H9 (cell line): ENCODE measurements around the gene ESPNL. TPM values are rescaled to one million over a fixed set of nuclear protein-coding genes. Genes with fewer than 3 reads are reported as not detected.

ENCODE experiments used
- DNase-seq: peaks from one replicate; pipeline ENCODE4 v3.0.0-alpha.2; 2017
- H2AFZ ChIP-seq: one replicate; pipeline ENCODE4 v1.6.1; 2013; ENCODE audit warnings: mild to moderate bottlenecking, low read length, control low read depth, moderate library complexity
- H2AK5ac ChIP-seq: 2 replicates; pipeline ENCODE4 v1.6.1; 2013; ENCODE audit warnings: low read length, control low read depth, mixed read lengths; ENCODE audit not compliant: insufficient read length
- H2BK120ac ChIP-seq: one replicate; pipeline ENCODE4 v1.6.1; 2013; ENCODE audit warnings: low read depth, mild to moderate bottlenecking, low read length, control low read depth, inconsistent platforms; ENCODE audit not compliant: poor library complexity, severe bottlenecking
- H2BK12ac ChIP-seq: 2 replicates; pipeline ENCODE4 v1.6.1; 2013; ENCODE audit warnings: low read length, control low read depth, mixed read lengths, low read depth; ENCODE audit not compliant: insufficient read length
- H2BK15ac ChIP-seq: 2 replicates; pipeline ENCODE4 v1.6.1; 2013; ENCODE audit warnings: low read depth, low read length, control low read depth
- H2BK20ac ChIP-seq: one replicate; pipeline ENCODE4 v1.6.1; 2013; ENCODE audit warnings: low read depth, mild to moderate bottlenecking, low read length, control low read depth, inconsistent platforms; ENCODE audit not compliant: poor library complexity, severe bottlenecking
- H2BK5ac ChIP-seq: 2 replicates; pipeline ENCODE4 v1.6.1; 2013; ENCODE audit warnings: low read length, control low read depth, mixed read lengths; ENCODE audit not compliant: insufficient read length
- H3K14ac ChIP-seq: 2 replicates; pipeline ENCODE4 v1.6.1; 2013; ENCODE audit warnings: low read length, control low read depth; ENCODE audit not compliant: insufficient read depth
- H3K18ac ChIP-seq: 2 replicates; pipeline ENCODE4 v1.6.1; 2013; ENCODE audit warnings: low read depth, mild to moderate bottlenecking, mixed read lengths, low read length, control low read depth; ENCODE audit not compliant: insufficient read length
- H3K23ac ChIP-seq: 2 replicates; pipeline ENCODE4 v1.6.1; 2013; ENCODE audit warnings: low read length, control low read depth, mixed read lengths, low read depth; ENCODE audit not compliant: insufficient read length
- H3K23me2 ChIP-seq: 2 replicates; pipeline ENCODE4 v1.6.1; 2013; ENCODE audit warnings: low read depth, mild to moderate bottlenecking, mixed read lengths, low read length, control low read depth; ENCODE audit not compliant: insufficient read length, poor library complexity, severe bottlenecking
- H3K27ac ChIP-seq: 2 replicates; pipeline ENCODE4 v1.5.1; 2013; ENCODE audit warnings: low read length, control low read depth, mixed read lengths, low read depth; ENCODE audit not compliant: insufficient read length
- H3K27me3 ChIP-seq: 2 replicates; pipeline ENCODE4 v1.6.1; 2013; ENCODE audit warnings: low read length, control low read depth, inconsistent platforms; ENCODE audit not compliant: insufficient read depth
- H3K4ac ChIP-seq: 2 replicates; pipeline ENCODE4 v1.6.1; 2013; ENCODE audit warnings: low read depth, mild to moderate bottlenecking, control low read depth, inconsistent platforms, low read length, moderate library complexity
- H3K4me1 ChIP-seq: 2 replicates; pipeline ENCODE4 v1.6.1; 2013; ENCODE audit warnings: low read length, control low read depth, inconsistent platforms; ENCODE audit not compliant: insufficient read depth
- H3K4me2 ChIP-seq: 2 replicates; pipeline ENCODE4 v1.6.1; 2013; ENCODE audit warnings: low read length, control low read depth, mixed read lengths; ENCODE audit not compliant: insufficient read length, insufficient read depth
- H3K56ac ChIP-seq: 2 replicates; pipeline ENCODE4 v1.6.1; 2013; ENCODE audit warnings: low read depth, mild to moderate bottlenecking, mixed read lengths, low read length, control low read depth; ENCODE audit not compliant: insufficient read length
- H3K79me1 ChIP-seq: 2 replicates; pipeline ENCODE4 v1.6.1; 2013; ENCODE audit warnings: low read depth, mild to moderate bottlenecking, moderate library complexity, low read length, control low read depth, inconsistent platforms; ENCODE audit not compliant: insufficient read depth, poor library complexity, severe bottlenecking
- H3K79me2 ChIP-seq: 2 replicates; pipeline ENCODE4 v1.6.1; 2013; ENCODE audit warnings: low read length, control low read depth, inconsistent platforms; ENCODE audit not compliant: insufficient read depth
- H3K9ac ChIP-seq: 2 replicates; pipeline ENCODE4 v1.6.1; 2013; ENCODE audit warnings: low read length, control low read depth, mixed read lengths; ENCODE audit not compliant: insufficient read length; ENCODE audit errors: extremely low read depth
- H3K9me3 ChIP-seq: one replicate; pipeline ENCODE4 v1.6.1; 2013; ENCODE audit warnings: low read depth, low read length, inconsistent platforms; ENCODE audit not compliant: control insufficient read depth
- H3T11ph ChIP-seq: one replicate; pipeline ENCODE4 v1.6.1; 2013; ENCODE audit warnings: mild to moderate bottlenecking, low read length, control low read depth, inconsistent platforms
- H4K20me1 ChIP-seq: one replicate; pipeline ENCODE4 v1.6.1; 2013; ENCODE audit not compliant: control insufficient read depth, insufficient read length, insufficient read depth
- H4K5ac ChIP-seq: 2 replicates; pipeline ENCODE4 v1.6.1; 2013; ENCODE audit warnings: low read depth, mild to moderate bottlenecking, mixed read lengths, low read length, control low read depth; ENCODE audit not compliant: insufficient read length
- H4K8ac ChIP-seq: replicated peaks from 2 replicates; pipeline ENCODE4 v1.6.1; 2013; ENCODE audit warnings: low read length, control low read depth, mixed read lengths, low read depth; ENCODE audit not compliant: insufficient read length
- H4K91ac ChIP-seq: 2 replicates; pipeline ENCODE4 v1.6.1; 2013; ENCODE audit warnings: low read depth, mild to moderate bottlenecking, moderate library complexity, mixed read lengths, low read length, control low read depth; ENCODE audit not compliant: insufficient read length
- H3K27ac Mint-ChIP-seq, 3 experiments: 2 replicates in 2 of 3; 3 replicates in 1 of 3; pipeline ENCODE4 v1.8.0; 2020 to 2021; ENCODE audit warnings: mixed read lengths in 3 of 3, mild to moderate bottlenecking in 1 of 3, moderate library complexity in 1 of 3
- H3K27me3 Mint-ChIP-seq: 2 replicates; pipeline ENCODE4 v1.8.0; 2021; ENCODE audit warnings: low read depth, mild to moderate bottlenecking, moderate library complexity, mixed read lengths
- H3K36me3 Mint-ChIP-seq, 3 experiments: 2 replicates in 2 of 3; 3 replicates in 1 of 3; pipeline ENCODE4 v1.8.0; 2020 to 2021; ENCODE audit warnings: low read depth in 3 of 3, mixed read lengths in 3 of 3; ENCODE audit not compliant: insufficient read depth in 1 of 3
- H3K4me1 Mint-ChIP-seq, 2 experiments: 2 replicates each; pipeline ENCODE4 v1.8.0; 2020; ENCODE audit warnings: mixed read lengths in 2 of 2
- H3K4me3 Mint-ChIP-seq, 2 experiments: 2 replicates in 1 of 2; 3 replicates in 1 of 2; pipeline ENCODE4 v1.8.0; 2020 to 2021; ENCODE audit warnings: mild to moderate bottlenecking in 2 of 2, mixed read lengths in 2 of 2, moderate library complexity in 1 of 2
- H3K9me3 Mint-ChIP-seq, 2 experiments: 2 replicates in 1 of 2; 3 replicates in 1 of 2; pipeline ENCODE4 v1.8.0; 2020; ENCODE audit warnings: mild to moderate bottlenecking in 2 of 2, mixed read lengths in 2 of 2, moderate library complexity in 1 of 2
- WGBS: extraction: QIAGEN DNeasy Blood & Tissue Kit; methylation state at CpG from one replicate; pipeline ENCODE4 v1.1.7; 2013; ENCODE audit warnings: missing lambda C conversion rate, low lambda C conversion rate, mixed read lengths; ENCODE audit not compliant: insufficient read length; ENCODE audit errors: extremely low coverage; 5-methylcytosine and 5-hydroxymethylcytosine counted together
- total RNA-seq: library from RNA; stranded (reverse); gene quantifications from 2 replicates; pipeline ENCODE4 v1.2.1, GENCODE V29; 2021
- TF ChIP-seq, protein P1 (sequence below): fragments of 200-600 bp; sonication (generic); conservative IDR thresholded peaks from 3 replicates; pipeline ENCODE4 v1.8.0; 2021; ENCODE audit warnings: antibody characterized with exemption, mild to moderate bottlenecking

Gene ESPNL
- total RNA-seq, 1 experiment from 2014 or later, result 0.17 TPM

DNA sequence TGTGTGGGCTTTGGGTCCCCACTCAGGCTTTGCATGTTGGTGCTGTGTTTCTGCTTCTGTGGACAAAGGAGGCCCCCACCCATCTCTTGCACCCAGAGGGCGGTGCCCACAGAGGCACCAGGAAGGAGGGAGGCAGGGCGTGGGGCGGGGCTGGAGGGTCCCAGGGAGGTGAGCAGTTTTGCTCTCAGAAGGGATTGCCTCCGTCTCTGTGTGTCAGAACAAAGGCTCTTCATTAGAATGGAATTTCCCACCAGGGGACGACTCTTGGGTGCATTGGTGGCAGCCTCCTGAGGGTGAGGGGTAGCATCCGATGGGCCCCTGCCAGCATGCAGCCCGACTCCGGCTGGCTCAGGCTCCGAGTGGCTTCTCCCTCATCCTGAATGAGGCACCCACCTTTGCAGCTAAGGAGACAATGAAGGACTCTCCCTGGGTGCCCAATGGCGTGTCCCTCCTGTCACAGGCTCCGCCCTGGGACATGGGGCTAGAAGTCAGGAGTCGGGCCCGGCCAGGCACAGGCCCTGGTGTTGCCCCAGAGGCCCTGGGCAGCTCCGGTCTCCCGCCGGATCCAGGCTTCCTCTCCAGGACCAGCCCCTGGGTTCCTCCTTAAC is 51.6 kb downstream of the ESPNL start:
- Histone ChIP-seq H3K23me2 (no peaks in the 10 kb centered on the region), H2BK20ac (no peak overlapping the region), H3K56ac (no peak overlapping the region), H3K4ac (no peak overlapping the region), H3K4me2 (no peak overlapping the region), H3K4me1 (no peaks in the 10 kb centered on the region), H3K27me3 (no peaks in the 10 kb centered on the region), H4K91ac (no peak overlapping the region), H3K9ac (no peak overlapping the region), H3K14ac (no peak overlapping the region), H4K5ac (no peak overlapping the region), H2AFZ (no peak overlapping the region), H2BK120ac (no peak overlapping the region), H2BK15ac (no peak overlapping the region), H2BK5ac (no peak overlapping the region), H2BK12ac (no peak overlapping the region), H3K27ac (no peak overlapping the region), H3K9me3 (no peaks in the 10 kb centered on the region), H3K23ac (no peak overlapping the region), H4K20me1 (no peaks in the 10 kb centered on the region), H3T11ph (no peak overlapping the region), H3K79me1 (no peaks in the 10 kb centered on the region), H4K8ac (no peak overlapping the region), H3K79me2 (no peaks in the 10 kb centered on the region), H3K18ac (no peak overlapping the region), H2AK5ac (no peak overlapping the region)
- H3K4me3 Mint-ChIP-seq, result no peak overlapping the region
- DNase-seq, result peak; percentile 58
- H3K4me1 Mint-ChIP-seq, result peaks cover 6 to 10% of the 10 kb centered on the region in 2 experiments
- no peak overlapping the region for H3K27ac Mint-ChIP-seq
- no CpG with 5 or more reads among the region's 16 CpGs for WGBS
- no peaks in the 10 kb centered on the region for H3K27me3 Mint-ChIP-seq
- no peaks in the 10 kb centered on the region for H3K9me3 Mint-ChIP-seq
- no peaks in the 10 kb centered on the region; a peak in 2 of 7 replicates for H3K36me3 Mint-ChIP-seq
- TF ChIP-seq, protein P1, sequence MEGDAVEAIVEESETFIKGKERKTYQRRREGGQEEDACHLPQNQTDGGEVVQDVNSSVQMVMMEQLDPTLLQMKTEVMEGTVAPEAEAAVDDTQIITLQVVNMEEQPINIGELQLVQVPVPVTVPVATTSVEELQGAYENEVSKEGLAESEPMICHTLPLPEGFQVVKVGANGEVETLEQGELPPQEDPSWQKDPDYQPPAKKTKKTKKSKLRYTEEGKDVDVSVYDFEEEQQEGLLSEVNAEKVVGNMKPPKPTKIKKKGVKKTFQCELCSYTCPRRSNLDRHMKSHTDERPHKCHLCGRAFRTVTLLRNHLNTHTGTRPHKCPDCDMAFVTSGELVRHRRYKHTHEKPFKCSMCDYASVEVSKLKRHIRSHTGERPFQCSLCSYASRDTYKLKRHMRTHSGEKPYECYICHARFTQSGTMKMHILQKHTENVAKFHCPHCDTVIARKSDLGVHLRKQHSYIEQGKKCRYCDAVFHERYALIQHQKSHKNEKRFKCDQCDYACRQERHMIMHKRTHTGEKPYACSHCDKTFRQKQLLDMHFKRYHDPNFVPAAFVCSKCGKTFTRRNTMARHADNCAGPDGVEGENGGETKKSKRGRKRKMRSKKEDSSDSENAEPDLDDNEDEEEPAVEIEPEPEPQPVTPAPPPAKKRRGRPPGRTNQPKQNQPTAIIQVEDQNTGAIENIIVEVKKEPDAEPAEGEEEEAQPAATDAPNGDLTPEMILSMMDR, result no peak
